WI38 (cell line): ENCODE measurements around the gene ZNF319.

Experiments
- H3K4me3 ChIP-seq: 2 replicates; pipeline ENCODE4 v1.5.1; 2011; ENCODE audit warnings: low read depth, mild to moderate bottlenecking, control low read depth, low read length
- TF ChIP-seq, protein P1 (sequence below): IDR thresholded peaks from 2 replicates; pipeline ENCODE4 v1.5.1; 2012; ENCODE audit warnings: low read depth, mild to moderate bottlenecking, control low read depth, low read length

Gene ZNF319

DNA sequence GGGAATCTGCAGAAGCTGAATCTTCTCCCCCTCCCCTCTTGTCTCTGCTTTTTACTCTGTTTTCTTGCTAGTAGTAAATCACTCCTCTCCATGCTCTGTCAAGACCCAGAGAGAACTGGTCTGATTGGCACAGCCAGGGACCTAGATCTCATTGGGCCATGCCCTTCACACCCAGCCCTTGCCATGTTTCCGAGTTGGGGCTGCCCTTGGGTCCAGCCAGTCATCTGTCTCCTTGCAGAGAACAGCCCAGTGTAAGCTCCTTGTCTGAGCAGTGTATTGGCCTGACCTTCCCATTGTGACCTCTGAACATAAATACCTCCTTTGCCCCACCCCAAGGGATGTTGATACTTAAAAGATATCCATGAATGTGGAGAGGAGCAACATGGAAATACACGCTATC is 28.9 kb upstream of the ZNF319 start:
- no peak overlapping the region for H3K4me3 ChIP-seq
- TF ChIP-seq, protein P1, sequence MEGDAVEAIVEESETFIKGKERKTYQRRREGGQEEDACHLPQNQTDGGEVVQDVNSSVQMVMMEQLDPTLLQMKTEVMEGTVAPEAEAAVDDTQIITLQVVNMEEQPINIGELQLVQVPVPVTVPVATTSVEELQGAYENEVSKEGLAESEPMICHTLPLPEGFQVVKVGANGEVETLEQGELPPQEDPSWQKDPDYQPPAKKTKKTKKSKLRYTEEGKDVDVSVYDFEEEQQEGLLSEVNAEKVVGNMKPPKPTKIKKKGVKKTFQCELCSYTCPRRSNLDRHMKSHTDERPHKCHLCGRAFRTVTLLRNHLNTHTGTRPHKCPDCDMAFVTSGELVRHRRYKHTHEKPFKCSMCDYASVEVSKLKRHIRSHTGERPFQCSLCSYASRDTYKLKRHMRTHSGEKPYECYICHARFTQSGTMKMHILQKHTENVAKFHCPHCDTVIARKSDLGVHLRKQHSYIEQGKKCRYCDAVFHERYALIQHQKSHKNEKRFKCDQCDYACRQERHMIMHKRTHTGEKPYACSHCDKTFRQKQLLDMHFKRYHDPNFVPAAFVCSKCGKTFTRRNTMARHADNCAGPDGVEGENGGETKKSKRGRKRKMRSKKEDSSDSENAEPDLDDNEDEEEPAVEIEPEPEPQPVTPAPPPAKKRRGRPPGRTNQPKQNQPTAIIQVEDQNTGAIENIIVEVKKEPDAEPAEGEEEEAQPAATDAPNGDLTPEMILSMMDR: no peak

DNA sequence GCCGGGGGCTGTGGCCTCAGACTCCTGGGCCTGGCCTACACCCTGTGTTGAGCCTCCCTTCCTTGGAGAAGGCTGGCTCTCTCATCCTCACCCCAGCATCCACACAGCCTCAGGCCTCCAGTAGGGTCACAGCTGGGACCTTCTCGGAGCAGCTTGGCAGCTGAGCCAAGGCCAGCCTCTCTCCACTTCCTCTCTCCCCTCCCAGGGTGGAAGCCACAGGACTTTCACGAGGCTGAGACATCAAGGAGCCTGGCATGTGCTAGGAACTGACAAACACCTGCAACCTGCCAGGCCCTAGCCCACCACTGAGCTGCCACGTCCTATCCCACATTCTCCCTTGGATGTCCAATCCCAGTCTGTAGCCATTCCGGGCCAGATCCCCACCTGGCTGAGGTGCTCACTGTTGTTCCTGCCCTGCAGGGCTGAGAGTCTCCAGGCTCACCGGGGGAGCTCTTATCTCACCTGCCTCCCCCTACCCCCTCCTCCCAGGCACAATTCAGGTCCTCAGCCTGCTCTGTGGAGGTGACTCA is 28.1 kb upstream of the ZNF319 start:
- TF ChIP-seq, protein P1: no peak
- H3K4me3 ChIP-seq: no peak overlapping the region

DNA sequence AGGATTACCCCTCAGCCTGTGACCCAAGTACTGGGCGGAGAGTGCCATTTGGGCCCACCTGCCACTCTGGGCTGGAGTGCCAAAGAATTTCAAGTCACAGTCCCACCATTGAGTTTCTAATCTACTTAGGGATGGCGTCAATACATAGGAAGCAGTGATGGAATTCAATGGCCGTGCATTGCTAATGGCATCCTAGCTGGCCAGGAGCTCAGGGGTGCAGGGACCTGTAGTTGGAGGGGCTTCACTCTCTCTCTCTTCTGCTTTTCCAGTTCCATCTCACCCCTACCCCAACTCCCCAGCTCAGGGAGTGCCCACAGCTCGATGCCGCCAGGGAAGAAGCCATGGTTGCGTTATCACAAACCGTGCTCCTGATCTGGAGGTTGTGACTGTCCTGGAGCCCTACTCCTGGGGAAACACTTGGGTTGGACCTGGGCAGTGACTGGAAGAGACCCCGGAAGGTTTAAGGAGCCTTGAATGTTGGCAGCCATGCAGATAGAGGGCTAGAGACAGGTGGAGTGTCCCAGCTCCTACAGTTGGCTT is 27.5 kb upstream of the ZNF319 start:
- TF ChIP-seq, protein P1: no peak
- H3K4me3 ChIP-seq: no peak overlapping the region

DNA sequence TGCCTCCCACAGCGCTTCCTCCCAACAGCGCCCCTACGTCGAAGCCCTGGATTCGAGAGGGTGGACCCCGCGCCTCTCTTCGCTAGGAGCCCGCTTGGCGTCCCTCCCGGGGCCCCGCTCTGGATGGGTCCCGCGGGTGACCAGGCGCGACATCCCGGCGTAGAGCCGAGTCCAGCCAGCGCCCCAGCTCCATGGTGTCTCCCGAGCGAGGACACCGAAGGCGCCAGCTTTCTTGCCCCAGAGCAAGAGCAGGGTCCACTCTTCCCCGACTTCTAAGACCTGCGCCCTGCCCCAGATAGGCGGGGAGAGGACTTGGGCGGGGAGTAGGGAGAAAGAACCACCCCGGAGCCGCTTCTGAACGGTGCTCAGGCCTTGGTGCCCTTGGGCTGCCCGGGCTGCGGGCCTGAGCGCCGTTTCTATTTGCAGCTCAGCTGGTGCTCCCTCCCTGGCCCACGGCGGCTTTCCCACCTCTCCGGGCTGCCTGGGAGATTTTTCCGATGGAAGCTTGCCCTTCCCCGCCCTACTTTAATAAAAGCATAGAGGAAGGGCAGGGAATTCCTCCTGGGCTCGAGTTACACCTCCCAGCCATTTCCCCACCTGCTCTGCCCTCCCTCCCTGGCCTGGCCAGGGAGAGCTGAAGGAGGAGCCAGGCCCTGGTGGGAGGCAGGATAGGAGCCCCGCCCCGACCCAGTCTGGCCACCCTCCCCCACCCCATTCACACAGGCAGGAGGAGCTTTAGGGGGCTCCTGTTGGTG is 26.9 kb upstream of the ZNF319 start:
- TF ChIP-seq, protein P1: no peak
- no peak overlapping the region for H3K4me3 ChIP-seq

DNA sequence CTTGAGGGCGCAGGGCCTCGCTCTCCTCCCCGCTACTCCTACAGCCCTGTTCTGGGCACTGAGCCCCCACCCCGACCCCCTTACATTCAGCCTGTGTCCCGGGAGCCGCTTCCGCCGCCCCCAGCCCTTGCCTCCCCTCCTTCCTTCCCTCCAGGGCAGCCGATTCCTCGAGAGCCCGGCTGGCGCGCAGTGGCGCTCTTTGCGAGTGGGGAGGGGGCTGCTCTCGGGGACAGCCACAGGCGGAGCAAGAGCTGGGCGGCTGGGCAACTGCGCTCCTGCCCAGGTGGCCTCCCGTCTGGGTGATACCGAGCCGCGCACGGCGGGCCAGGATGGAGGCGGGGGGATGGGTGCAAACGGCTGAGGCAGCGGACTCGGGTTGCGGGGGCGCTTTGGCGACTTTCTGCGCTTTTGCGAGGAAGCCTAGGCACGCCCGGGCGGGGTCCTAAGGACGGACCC is 26.3 kb upstream of the ZNF319 start:
- TF ChIP-seq, protein P1: no peak
- no peak overlapping the region; the same call in 1 of the 2 replicates for H3K4me3 ChIP-seq

DNA sequence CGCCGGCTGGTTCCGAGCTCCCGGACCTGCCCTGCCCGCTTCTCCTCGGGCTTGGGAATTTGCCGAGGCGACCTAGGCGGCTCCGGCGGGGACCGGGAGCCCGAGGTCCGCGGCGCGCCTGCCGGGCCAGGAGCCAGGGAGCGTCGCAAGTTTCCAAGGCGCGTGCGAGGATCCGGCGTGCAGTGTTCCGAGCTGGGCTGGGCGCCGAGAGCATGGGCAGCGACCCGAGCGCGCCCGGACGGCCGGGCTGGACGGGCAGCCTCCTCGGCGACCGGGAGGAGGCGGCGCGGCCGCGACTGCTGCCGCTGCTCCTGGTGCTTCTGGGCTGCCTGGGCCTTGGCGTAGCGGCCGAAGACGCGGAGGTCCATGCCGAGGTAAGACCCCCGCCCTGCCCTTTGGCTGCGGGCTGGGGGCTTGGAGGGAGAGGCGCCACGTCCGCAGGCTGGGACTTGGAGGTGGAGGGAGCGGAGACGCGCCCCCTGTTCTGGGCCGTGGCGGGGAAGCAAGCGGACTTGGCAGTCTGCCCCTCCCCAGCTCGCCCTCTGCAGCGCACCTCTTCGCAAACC is 25.8 kb upstream of the ZNF319 start:
- peak overlapping the region; percentile 58 for H3K4me3 ChIP-seq
- TF ChIP-seq, protein P1: no peak
